GM21825 (cell line): Measurements from ENCODE around the gene AKR1E2.

Experiments used
- ATAC-seq: cut with Tn5 transposase; IDR thresholded peaks from one replicate; pipeline ENCODE4 v1.9.1; 2021; ENCODE audit warnings: mild to moderate bottlenecking, moderate library complexity; ENCODE audit not compliant: unreplicated experiment

The AKR1E2 gene

DNA sequence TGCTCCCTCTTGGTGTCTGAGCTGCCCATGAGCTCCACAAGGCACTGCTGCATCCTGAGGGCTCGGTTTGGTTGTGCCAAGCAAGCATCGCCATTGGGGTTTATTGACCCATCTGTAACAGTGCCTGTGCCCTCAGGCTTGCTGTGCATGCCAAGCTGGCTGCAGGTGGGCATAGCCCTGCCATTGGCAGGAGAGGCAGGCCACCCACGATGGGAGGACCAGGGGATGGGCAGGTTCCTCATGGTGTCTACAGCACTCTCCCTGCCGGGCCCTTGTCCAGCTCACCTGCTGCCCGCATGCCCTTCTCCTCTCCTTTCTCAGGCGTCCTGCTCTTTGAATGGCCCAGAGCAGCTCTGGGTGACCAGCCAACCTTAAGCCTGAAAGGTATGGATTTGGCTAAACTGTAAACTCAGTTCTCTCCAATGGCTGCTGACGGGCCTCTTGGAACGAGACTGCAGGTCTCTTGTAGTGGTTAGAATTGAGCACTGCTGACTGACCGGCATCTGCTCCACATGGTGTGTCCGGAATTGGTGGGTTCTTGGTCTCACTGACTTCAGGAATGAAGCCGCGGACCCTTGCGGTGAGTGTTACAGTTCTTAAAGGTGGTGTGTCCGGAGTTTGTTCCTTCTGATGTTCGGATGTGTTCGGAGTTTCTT is 17.6 kb downstream of the AKR1E2 start:
- no peak for ATAC-seq

DNA sequence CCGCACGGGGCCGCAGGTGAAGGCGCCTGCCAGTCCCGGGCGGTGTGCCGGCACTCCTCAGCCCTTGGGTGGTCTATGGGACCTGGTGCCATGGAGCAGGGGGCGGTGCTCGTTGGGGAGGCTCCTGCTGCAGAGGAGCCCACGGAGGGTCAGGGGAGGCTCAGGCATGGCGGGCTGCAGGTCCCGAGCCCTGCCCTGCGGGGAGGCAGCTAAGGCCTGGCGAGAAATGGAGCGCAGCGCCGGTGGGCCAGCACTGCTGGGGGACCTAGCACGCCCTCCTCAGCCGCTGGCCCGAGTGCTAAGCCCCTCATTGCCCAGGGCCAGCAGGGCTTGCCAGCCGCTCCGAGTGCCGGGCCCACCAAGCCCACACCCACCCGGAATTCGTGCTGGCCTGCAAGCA is 18.9 kb downstream of the AKR1E2 start:
- ATAC-seq, result no peak

DNA sequence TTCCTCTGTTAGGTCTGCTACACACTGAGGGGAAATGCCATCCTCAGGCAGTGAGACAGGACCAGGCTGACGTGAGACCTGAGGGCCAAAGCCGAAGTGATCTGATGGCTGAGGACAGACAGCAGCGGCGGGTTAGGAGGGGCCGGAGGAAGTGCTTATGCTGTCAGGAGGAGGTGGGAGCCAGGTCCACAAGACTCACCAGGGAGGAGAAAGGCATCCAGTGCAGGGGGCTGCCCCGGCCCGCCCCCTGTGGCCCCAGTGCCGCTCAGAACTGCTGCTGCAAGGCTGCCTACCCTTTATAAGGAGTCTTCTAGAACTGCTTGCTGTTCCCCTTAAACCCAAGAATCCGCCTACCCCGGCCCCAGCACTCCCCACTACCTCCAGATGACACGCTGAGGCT is 19.8 kb downstream of the AKR1E2 start:
- no peak for ATAC-seq

- no peak for ATAC-seq
Observed at GRCh38 chr10:4846775-4847174, 20.8 kb downstream of the AKR1E2 start.

- no peak for ATAC-seq
Observed at GRCh38 chr10:4847561-4848355, 21.8 kb downstream of the AKR1E2 start.

GRCh38 chr10:4848356-4849041 is 22.5 kb downstream of the AKR1E2 start:
- ATAC-seq, result no peak

DNA sequence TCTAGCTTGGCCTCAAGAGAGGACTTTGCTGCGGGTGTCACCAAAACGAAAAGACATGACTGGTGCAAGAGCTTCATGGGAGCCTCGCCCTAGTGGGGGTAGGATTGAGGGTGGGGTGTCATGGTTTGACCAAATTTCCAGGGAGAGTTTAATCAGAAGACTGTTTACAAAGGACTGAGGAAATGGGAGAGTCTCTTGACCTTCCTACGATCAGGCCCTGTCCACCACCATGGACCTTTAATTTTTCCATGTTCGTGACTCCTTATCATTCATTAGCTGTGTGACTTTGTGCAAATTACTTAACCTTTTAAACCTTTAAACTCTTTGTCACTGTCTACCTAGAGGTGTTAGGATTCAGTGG is 23.0 kb downstream of the AKR1E2 start:
- ATAC-seq, result no peak

- ATAC-seq, result peak; percentile 87
Observed at GRCh38 chr10:4849555-4850242, 23.7 kb downstream of the AKR1E2 start.

DNA sequence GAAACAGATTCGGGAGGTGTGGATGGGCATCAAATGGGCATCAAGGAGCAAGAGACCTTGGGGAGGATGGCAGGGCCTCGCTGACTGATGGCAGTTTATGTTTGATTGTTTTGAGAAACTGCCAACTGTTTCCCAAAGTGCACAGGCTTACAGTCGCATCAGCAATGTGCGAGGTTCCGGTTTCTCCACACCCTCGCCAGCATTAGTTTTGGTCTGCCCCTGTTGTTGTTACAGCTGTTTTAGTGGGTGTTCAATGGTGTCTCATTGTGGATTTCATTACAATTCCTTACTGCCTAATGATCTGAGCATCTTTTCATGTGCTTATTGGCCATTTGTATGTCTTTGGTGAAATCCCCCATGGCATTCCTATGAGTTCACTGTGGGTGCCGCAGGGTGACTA is 24.4 kb downstream of the AKR1E2 start:
- ATAC-seq, result no peak

DNA sequence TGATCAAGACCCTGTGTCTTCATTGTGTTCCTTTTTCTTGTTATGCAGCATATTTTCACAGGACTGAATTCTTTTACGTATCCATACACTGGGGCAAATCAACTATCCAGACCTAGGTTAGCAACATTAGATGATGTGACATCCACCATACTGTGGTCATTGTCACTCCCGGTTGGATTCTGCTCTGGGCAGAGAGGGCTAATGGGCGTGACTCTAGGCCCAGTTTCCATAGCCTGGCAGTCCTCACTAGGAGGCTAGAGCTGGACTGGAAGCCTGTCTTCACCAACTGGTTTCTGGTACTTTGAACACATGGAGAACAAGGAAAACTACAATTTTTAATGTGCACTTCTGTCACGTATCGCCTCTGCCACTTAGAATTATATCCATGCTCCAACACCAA is 25.2 kb downstream of the AKR1E2 start:
- ATAC-seq, result no peak

GRCh38 chr10:4851846-4852245 is 25.8 kb downstream of the AKR1E2 start:
- no peak for ATAC-seq

GRCh38 chr10:4865945-4866661 is 40.1 kb downstream of the AKR1E2 start:
- no peak for ATAC-seq

GRCh38 chr10:4867109-4867519 is 41.1 kb downstream of the AKR1E2 start:
- no peak for ATAC-seq

DNA sequence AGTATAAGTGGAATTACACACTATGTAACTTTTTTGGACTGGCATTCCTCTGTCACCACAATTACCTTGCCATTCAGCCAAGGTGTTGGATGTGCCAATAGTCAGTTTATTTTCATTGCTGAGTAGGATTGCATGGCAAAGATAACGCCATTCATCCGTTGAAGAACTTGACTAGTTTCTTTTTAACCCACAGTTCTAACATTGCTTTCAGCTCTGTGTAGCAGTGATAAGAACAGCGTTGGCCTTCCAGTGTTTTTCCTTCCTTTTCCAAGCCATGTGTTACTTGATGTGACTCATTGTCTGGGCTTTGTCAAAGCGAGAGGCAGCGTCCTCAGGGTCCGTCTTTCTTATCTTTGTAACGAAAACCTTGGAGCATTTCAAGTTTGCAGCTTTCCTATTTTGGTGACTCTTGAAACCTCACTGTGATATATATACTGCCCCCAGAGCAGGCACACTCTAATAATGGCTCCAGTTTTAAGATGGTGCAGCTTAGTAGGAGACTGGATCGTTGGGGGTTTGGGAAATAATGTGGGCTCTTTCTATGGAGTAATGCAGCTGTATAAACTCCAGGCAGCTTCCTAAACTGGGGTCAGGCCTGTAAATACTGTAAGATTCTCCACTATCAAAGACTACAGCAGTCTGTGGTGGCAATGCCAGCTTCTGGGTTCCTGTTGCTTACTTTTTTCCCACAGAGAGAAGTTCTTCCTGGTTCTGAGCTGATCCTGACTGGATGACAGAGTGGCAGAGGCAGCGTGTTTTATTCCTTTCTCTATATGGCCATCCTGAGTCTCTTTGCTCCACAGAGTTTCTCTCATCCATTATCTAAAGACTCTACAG is 41.7 kb downstream of the AKR1E2 start:
- ATAC-seq, result no peak

GRCh38 chr10:4868357-4868657 is 42.3 kb downstream of the AKR1E2 start:
- no peak for ATAC-seq

GRCh38 chr10:4882704-4883078 is 56.7 kb downstream of the AKR1E2 start:
- ATAC-seq, result no peak

DNA sequence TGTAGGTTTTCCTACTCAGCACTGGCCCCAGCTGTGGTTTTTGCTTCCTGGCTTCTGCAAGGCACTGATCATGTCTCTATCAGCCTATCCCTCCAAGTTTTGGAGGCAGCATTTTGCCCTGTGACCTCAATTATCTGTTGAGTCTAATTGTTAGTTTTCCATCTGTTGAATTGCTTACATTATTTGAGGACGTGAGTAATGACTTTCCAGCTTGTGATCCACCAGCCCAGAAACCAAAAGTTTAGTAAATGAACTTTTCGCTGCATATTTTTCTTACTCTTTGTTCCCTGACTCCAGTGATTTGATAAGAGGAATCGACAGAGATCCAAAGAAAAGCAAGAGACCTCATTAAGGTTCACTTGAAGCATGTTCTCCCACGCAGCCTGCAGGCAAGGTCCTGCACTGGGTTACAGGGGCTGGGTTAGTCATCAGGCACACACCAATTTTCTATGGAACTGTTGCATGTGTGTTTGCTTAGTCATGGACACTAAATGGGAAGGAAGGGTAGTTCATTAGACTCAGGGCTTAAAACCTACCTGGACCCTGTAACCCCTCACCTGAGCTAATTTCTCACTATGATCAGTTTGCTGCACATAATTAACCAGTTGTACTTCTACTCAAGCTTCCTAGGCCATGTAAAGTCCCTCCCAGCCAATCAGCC is 57.2 kb downstream of the AKR1E2 start:
- ATAC-seq, result no peak

DNA sequence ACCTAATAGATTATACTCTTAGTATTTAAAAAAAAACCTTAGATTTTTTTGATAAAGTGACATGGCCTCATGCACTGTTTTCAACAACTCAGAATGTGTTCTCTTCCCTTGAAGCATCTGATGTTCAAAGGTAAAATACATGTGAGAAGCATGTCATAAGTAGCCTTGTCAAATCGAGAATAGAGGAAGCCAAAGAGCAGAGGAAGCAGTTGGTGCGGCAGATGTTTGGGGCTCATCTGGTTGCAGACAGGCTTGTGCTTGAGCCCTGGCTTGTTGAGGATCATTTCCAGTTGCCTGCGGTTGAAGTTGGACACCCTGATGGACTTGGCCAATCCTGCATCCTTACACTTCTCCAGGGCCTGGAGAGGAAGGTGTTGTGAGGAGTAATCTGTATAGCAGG is 59.2 kb downstream of the AKR1E2 start:
- ATAC-seq, result no peak

DNA sequence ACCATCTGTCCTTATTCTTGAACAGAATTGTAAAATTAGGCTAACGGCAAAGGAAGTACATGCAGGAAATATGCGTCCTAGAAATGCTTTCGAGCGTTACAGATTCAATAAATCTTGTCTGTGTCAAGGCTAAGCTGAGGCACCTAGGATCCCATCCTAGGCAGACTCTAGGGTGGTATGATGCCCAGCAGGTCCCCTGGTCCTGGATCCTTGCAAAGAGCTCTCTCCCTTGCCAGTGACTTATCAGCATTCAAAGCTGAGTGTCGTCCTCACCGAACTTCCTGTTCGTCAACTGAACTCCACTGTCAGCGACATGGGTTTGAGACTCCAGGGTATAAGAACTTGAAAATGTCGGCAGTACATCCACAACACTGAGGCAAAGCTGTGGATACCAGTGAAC is 61.5 kb downstream of the AKR1E2 start:
- ATAC-seq, result no peak

DNA sequence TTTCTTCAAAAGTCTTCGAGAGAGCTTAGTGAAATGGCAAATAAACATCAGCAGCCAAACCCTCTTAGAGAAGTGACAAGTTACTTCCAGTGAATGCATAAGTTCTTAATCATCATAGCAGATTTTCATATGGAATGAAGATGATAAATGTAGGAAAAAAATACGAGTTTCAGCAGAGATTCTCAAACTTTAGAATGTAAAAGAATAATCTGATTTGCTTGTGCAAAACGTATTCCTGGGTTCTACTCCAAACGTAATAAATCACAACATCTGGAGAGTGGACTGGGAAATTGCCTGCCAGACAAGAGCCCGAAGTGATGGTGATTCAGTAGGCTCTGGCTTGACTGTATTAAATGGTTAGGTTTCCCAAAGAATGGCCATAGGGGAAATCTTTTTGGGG is 62.2 kb downstream of the AKR1E2 start:
- no peak for ATAC-seq
